K562 (cell line): ENCODE measurements around the gene ABCF3. TPM values are rescaled to one million over a fixed set of nuclear protein-coding genes. Genes with fewer than 3 reads are reported as not detected.

Experiments
- ATAC-seq: fragments of 200-7000 bp; cut with Tn5 transposase; 3 replicates; pipeline ENCODE4 v1.9.1; 2020; ENCODE audit warnings: moderate library complexity
- BruUV-seq: library from RNA; stranded (reverse); fragments of 400-500 nt; replicated peaks from 2 replicates; lab custom pipeline; 2021; lab: Mats Ljungman, UMichigan
- CTCF ChIA-PET: fragments of 300-600 bp; formaldehyde crosslinking; extraction: SDS; loops from one replicate; lab custom pipeline; 2021; ENCODE audit warnings: low intra/inter-chr PET ratio; lab: Yijun Ruan, JAX
- POLR2A ChIA-PET: fragments of 300-600, 350-650 bp; sonication (Branson Sonifier 250); formaldehyde crosslinking; extraction: SDS; loops from one replicate; lab custom pipeline; 2021; ENCODE audit warnings: antibody characterized with exemption, inconsistent platforms; lab: Yijun Ruan, JAX
- DNase-seq, 4 experiments: peaks; one replicate each; pipeline versions ENCODE4 v3.0.0 to v3.0.0-alpha.2; 2011 to 2018; ENCODE audit warnings: low spot score in 3 of 4, mixed read lengths in 3 of 4; ENCODE audit errors: extremely low read depth in 1 of 4
- FAIRE-seq: peaks from 2 replicates; lab custom pipeline; 2011; peaks lifted over from hg19 to GRCh38; lab: Jason Lieb, UNC
- H2AFZ ChIP-seq: 2 replicates; pipeline ENCODE4 v1.6.0; 2011; ENCODE audit warnings: low read depth, low read length, control low read depth, inconsistent platforms
- H3K27ac ChIP-seq: fragments of 200-600 bp; 3 replicates; pipeline ENCODE4 v1.8.0; 2011; ENCODE audit warnings: low read depth, mild to moderate bottlenecking, control low read depth, inconsistent platforms, low read length, moderate library complexity, mixed read lengths; ENCODE audit errors: extremely low read depth
- H3K27me3 ChIP-seq, 2 experiments: fragments of 300-600 bp in 1 of 2; 2 replicates in 1 of 2; 3 replicates in 1 of 2; pipeline versions ENCODE4 v1.6.0 to v1.8.0; 2011; ENCODE audit warnings: inconsistent platforms in 2 of 2, low read length in 2 of 2, mild to moderate bottlenecking in 1 of 2, mixed read lengths in 1 of 2, moderate library complexity in 1 of 2; ENCODE audit not compliant: control insufficient read depth in 2 of 2, insufficient read depth in 2 of 2
- H3K36me3 ChIP-seq: fragments of 300-600 bp; 3 replicates; pipeline ENCODE4 v1.8.0; 2011; ENCODE audit warnings: mild to moderate bottlenecking, low read length, inconsistent platforms; ENCODE audit not compliant: control insufficient read depth, insufficient read depth
- H3K4me1 ChIP-seq, 2 experiments: fragments of 200-600 bp in 1 of 2; replicated peaks in 1 of 2; 2 replicates in 1 of 2; 3 replicates in 1 of 2; pipeline versions ENCODE4 v1.5.1 to v1.8.0; 2011; ENCODE audit warnings: inconsistent platforms in 2 of 2, low read length in 2 of 2, mild to moderate bottlenecking in 1 of 2, mixed read lengths in 1 of 2, moderate library complexity in 1 of 2; ENCODE audit not compliant: control insufficient read depth in 2 of 2, insufficient read depth in 2 of 2
- H3K4me2 ChIP-seq: 2 replicates; pipeline ENCODE4 v1.6.1; 2011; ENCODE audit warnings: low read length, control low read depth, inconsistent platforms, mixed read lengths; ENCODE audit not compliant: insufficient read depth
- H3K4me3 ChIP-seq: fragments of 200-600 bp; sonication (generic), shearing (Covaris generic); 2 replicates; pipeline ENCODE4 v1.5.1; 2016; ENCODE audit warnings: control low read depth, inconsistent platforms
- H3K79me2 ChIP-seq: fragments of 200-600 bp; 3 replicates; pipeline ENCODE4 v1.8.0; 2011; ENCODE audit warnings: low read length, inconsistent platforms; ENCODE audit not compliant: control insufficient read depth, insufficient read depth
- H3K9ac ChIP-seq, 2 experiments: 2 replicates each; pipeline versions ENCODE4 v1.6.0 to v1.6.1; 2011; ENCODE audit warnings: low read depth in 2 of 2, low read length in 2 of 2, control low read depth in 1 of 2, inconsistent platforms in 1 of 2, mild to moderate bottlenecking in 1 of 2, mixed read lengths in 1 of 2; ENCODE audit not compliant: insufficient read depth in 1 of 2
- H3K9me1 ChIP-seq: one replicate; pipeline ENCODE4 v1.6.0; 2011; ENCODE audit warnings: inconsistent platforms, mild to moderate bottlenecking, low read length, moderate library complexity; ENCODE audit not compliant: control insufficient read depth, insufficient read depth
- H3K9me3 ChIP-seq: replicated peaks from 2 replicates; pipeline ENCODE4 v1.5.1; 2011; ENCODE audit warnings: low read depth, low read length, inconsistent platforms; ENCODE audit not compliant: control insufficient read depth, insufficient read depth
- H4K20me1 ChIP-seq: replicated peaks from 2 replicates; pipeline ENCODE4 v1.6.1; 2011; ENCODE audit warnings: low read length, inconsistent platforms, mixed read lengths; ENCODE audit not compliant: control insufficient read depth, insufficient read depth
- ATF7 ChIP-seq: fragments of 450-650 bp; IDR thresholded peaks from 2 replicates; pipeline ENCODE4 v1.7.1; 2014; ENCODE audit warnings: mild to moderate bottlenecking, moderate library complexity
- EWSR1 ChIP-seq: fragments of 450-650 bp; IDR thresholded peaks from 2 replicates; pipeline ENCODE4 v1.6.1; 2018; ENCODE audit warnings: borderline replicate concordance, mild to moderate bottlenecking, low read depth, moderate library complexity; ENCODE audit not compliant: partially characterized antibody
- HDAC6 ChIP-seq: IDR thresholded peaks from 2 replicates; pipeline ENCODE4 v1.6.1; 2012; ENCODE audit warnings: low read depth, mild to moderate bottlenecking, control low read depth, inconsistent platforms, low read length, moderate library complexity
- NFXL1 ChIP-seq: fragments of 450-650 bp; formaldehyde crosslinking; IDR thresholded peaks from 2 replicates; pipeline ENCODE4 v1.4.0; 2021; ENCODE audit warnings: mild to moderate bottlenecking
- NR2C1 ChIP-seq, 2 experiments: fragments of 450-650 bp; IDR thresholded peaks; 2 replicates each; pipeline ENCODE4 v1.6.1; 2017; ENCODE audit warnings: mild to moderate bottlenecking in 2 of 2, antibody characterized with exemption in 1 of 2, inconsistent platforms in 1 of 2, missing compliant biosample characterization in 1 of 2, missing genetic modification characterization in 1 of 2
- NR3C1 ChIP-seq: sonication (generic); formaldehyde crosslinking; IDR thresholded peaks from 2 replicates; pipeline ENCODE4 v1.8.1; 2022; ENCODE audit warnings: missing genetic modification reagents
- PURB ChIP-seq: sonication (generic); formaldehyde crosslinking; IDR thresholded peaks from 2 replicates; pipeline ENCODE4 v1.9.0; 2021; ENCODE audit warnings: low read depth, mild to moderate bottlenecking, missing genetic modification reagents
- RBFOX2 ChIP-seq: fragments of 200-400 bp; formaldehyde crosslinking; IDR thresholded peaks from 2 replicates; pipeline ENCODE4 v1.6.1; 2017; ENCODE audit warnings: low read depth, mild to moderate bottlenecking, low read length, moderate library complexity
- RBM15 ChIP-seq: fragments of 200-400 bp; formaldehyde crosslinking; IDR thresholded peaks from 2 replicates; pipeline ENCODE4 v1.6.1; 2018; ENCODE audit warnings: mild to moderate bottlenecking, low read length, moderate library complexity; ENCODE audit not compliant: insufficient read depth
- SUPT5H ChIP-seq: fragments of 450-650 bp; IDR thresholded peaks from 2 replicates; pipeline ENCODE4 v1.6.1; 2016
- TOE1 ChIP-seq, 2 experiments: fragments of 450-650 bp in 1 of 2; sonication (generic) in 1 of 2; formaldehyde crosslinking in 1 of 2; IDR thresholded peaks; 2 replicates each; pipeline versions ENCODE4 v1.7.1 to v1.8.0; 2016 to 2022; ENCODE audit warnings: borderline replicate concordance in 2 of 2, mild to moderate bottlenecking in 2 of 2, antibody characterized with exemption in 1 of 2, inconsistent platforms in 1 of 2, low read depth in 1 of 2, missing genetic modification reagents in 1 of 2, moderate library complexity in 1 of 2
- ZKSCAN3 ChIP-seq: fragments of 250-450 bp; sonication (Bioruptor Pico); IDR thresholded peaks from 2 replicates; pipeline ENCODE4 v1.4.0; 2020
- ZNF232 ChIP-seq: sonication (generic); formaldehyde crosslinking; IDR thresholded peaks from 2 replicates; pipeline ENCODE4 v1.8.0; 2022; ENCODE audit warnings: mild to moderate bottlenecking, missing genetic modification reagents
- ZSCAN32 ChIP-seq: fragments of 450-650 bp; formaldehyde crosslinking; IDR thresholded peaks from 2 replicates; pipeline ENCODE4 v1.4.0; 2020; ENCODE audit warnings: mild to moderate bottlenecking, moderate library complexity
- WGBS: fragments of 100-300 bp; shearing (Covaris generic); methylation state at CpG from one replicate; pipeline ENCODE4 v1.1.6; 2016; ENCODE audit warnings: low coverage, mixed read lengths; ENCODE audit not compliant: insufficient coverage; ENCODE audit errors: missing lambda C conversion rate; 5-methylcytosine and 5-hydroxymethylcytosine counted together
- in situ Hi-C: fragments of 300-500 bp; cut with MboI; formaldehyde crosslinking; loops from 4 replicates; pipeline ENCODE4 v1.15.0; 2018; ENCODE audit warnings: inconsistent platforms, mixed read lengths
- intact Hi-C: fragments of 100-400 bp; cut with micrococcal nuclease; formaldehyde crosslinking; loops from 2 replicates; pipeline ENCODE4 v1.14.2; 2022
- polyA plus RNA-seq, 8 experiments: library from polyadenylated mRNA; depleted of rRNA in 4 of 8; stranded (reverse) in 5 of 8; unstranded in 3 of 8; fragments of >200 nt; fragmentation: Nextera tagmentation in 2 of 8; fragmentation: Illumina TruSeq in 1 of 8; extraction: Ambion mirVana in 2 of 8; extraction: Trizol in 1 of 8; gene quantifications; 2 replicates each; pipeline versions ENCODE4 v1.2.1 to v1.2.3, GENCODE V29; 2011 to 2014; ENCODE audit warnings: inconsistent platforms in 1 of 8, missing spikeins in 1 of 8
- total RNA-seq, 7 experiments: library from RNA; depleted of rRNA in 6 of 7; stranded (reverse); fragments of >200 nt in 6 of 7; fragmentation: Illumina TruSeq in 2 of 7; extraction: Trizol in 2 of 7; gene quantifications; 2 replicates each; pipeline versions ENCODE4 v1.2.1 to v1.2.3, GENCODE V29; 2011 to 2021; ENCODE audit warnings: low replicate concordance in 1 of 7
- TF ChIP-seq, protein P1 (sequence below): sonication (generic); formaldehyde crosslinking; IDR thresholded peaks from 2 replicates; pipeline ENCODE4 v1.8.0; 2022; ENCODE audit warnings: mild to moderate bottlenecking, missing genetic modification reagents
- TF ChIP-seq, protein P2 (sequence below): IDR thresholded peaks from 2 replicates; pipeline ENCODE4 v1.6.1; 2011; ENCODE audit not compliant: insufficient read length; ENCODE audit errors: extremely low read depth

Gene ABCF3
- total and polyA plus RNA-seq, 9 of the 15 experiments (the other 6 are each of a cell fraction or from before 2014, with no cell fraction given) = 6.7 to 77.9 (median 45.1) TPM

DNA sequence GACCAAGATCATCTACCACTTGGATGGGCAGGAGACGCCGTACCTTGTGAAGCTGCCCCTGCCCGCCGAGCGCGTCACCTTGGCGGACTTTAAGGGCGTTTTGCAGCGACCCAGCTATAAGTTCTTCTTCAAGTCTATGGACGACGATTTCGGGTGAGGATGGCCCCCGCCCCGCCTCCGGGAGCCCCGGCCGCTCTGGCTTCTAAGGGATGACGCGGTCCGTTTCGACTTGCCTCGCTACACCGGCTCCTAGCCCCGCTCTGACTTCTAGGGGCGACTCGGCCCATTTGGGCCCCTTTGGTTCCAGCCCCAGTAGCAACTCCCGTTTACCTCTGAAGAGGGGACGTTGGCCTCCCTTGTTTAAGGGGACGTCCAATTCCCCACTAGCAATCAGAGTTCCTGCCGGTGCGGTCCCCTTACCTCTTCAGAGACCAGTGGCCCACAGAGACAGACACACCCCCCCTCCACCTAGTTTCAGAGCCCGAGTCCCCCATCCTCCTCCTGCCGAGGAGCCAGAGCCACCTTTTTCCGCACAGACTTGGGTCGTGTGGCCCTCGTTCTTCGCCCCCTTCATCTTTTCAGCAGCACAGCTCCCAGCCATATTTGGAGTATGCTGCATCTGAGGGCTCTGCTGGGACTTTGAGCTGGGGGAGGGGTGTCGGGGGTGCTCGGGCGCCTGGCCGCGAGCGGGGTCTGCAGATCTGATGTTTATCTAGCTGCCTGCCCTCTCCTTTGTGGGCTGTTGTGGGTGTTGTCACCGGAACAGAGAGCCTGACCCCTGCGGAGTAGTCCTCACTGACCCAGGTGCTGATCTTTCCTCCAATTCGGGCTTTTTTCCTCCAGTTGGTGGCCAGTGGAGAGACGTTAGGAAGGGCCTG lies 30.1 kb upstream of the ABCF3 start:
- Histone ChIP-seq H3K36me3 (peaks cover 6% of the 10 kb centered on the region; the same call in 1 of the 3 replicates), H3K9ac (peak overlapping the region; percentile 78 to 98), H3K9me3 (no peaks in the 10 kb centered on the region), H3K4me1 (peaks cover 29% of the 10 kb centered on the region in 2 experiments; a peak in 4 of 5 replicates), H3K4me2 (peak overlapping the region; percentile 95), H2AFZ (peak overlapping the region; percentile 91), H3K9me1 (no peaks in the 10 kb centered on the region), H3K27ac (peak overlapping the region; percentile 88), H4K20me1 (no peaks in the 10 kb centered on the region; the same call in 1 of the 2 replicates), H3K4me3 (peak overlapping the region; percentile 71), H3K27me3 (no peaks in the 10 kb centered on the region), H3K79me2 (peaks cover 45% of the 10 kb centered on the region)
- intact Hi-C loops (loop anchor here (2.0 kb wide), 2 partner anchors 19 to 21 kb away; partner anchors contain the start of genes AP2M1 and EIF2B5), in situ Hi-C loops (no loop called here)
- WGBS = under 1% methylated on average over 43 of the region's 47 CpGs
- BruUV-seq = no TSS peak
- CTCF ChIA-PET = no interaction called here
- POLR2A ChIA-PET = interaction anchor here (0.6 to 4.2 kb wide), 13 partner anchors 8 to 1656 kb away, joined by 3 to 27 read pairs (median 3); partner anchors contain the start of gene ABCC5
- DNase-seq (peak; percentile 49 to 56 (median 54)), ATAC-seq (peak; percentile 46), FAIRE-seq (no peak)
- TF ChIP-seq ZKSCAN3 (CRISPR knock-in tag) (no peak), RBFOX2 (peak; percentile 57), ZSCAN32 (CRISPR knock-in tag) (no peak), TOE1 (IDR thresholded peaks at IDR 0.05; ENCODE audit: borderline replicate concordance) (0 out of 2 replicates have a peak, but pooled peaks have one; percentile 27), TOE1 (CRISPR knock-in tag; IDR thresholded peaks at IDR 0.05; ENCODE audit: borderline replicate concordance, low read depth) (no peak), PURB (no peak), NR3C1 (CRISPR knock-in tag) (no peak), RBM15 (no peak), SUPT5H (no peak), ZNF232 (CRISPR knock-in tag) (no peak), EWSR1 (no peak), NR2C1 (IDR thresholded peaks at IDR 0.05) (no peak), NR2C1 (tag; IDR thresholded peaks at IDR 0.05) (no peak), NFXL1 (CRISPR knock-in tag) (no peak), ATF7 (0 out of 2 replicates have a peak, but pooled peaks have one; percentile 11), HDAC6 (no peak)
- TF ChIP-seq, protein P1, sequence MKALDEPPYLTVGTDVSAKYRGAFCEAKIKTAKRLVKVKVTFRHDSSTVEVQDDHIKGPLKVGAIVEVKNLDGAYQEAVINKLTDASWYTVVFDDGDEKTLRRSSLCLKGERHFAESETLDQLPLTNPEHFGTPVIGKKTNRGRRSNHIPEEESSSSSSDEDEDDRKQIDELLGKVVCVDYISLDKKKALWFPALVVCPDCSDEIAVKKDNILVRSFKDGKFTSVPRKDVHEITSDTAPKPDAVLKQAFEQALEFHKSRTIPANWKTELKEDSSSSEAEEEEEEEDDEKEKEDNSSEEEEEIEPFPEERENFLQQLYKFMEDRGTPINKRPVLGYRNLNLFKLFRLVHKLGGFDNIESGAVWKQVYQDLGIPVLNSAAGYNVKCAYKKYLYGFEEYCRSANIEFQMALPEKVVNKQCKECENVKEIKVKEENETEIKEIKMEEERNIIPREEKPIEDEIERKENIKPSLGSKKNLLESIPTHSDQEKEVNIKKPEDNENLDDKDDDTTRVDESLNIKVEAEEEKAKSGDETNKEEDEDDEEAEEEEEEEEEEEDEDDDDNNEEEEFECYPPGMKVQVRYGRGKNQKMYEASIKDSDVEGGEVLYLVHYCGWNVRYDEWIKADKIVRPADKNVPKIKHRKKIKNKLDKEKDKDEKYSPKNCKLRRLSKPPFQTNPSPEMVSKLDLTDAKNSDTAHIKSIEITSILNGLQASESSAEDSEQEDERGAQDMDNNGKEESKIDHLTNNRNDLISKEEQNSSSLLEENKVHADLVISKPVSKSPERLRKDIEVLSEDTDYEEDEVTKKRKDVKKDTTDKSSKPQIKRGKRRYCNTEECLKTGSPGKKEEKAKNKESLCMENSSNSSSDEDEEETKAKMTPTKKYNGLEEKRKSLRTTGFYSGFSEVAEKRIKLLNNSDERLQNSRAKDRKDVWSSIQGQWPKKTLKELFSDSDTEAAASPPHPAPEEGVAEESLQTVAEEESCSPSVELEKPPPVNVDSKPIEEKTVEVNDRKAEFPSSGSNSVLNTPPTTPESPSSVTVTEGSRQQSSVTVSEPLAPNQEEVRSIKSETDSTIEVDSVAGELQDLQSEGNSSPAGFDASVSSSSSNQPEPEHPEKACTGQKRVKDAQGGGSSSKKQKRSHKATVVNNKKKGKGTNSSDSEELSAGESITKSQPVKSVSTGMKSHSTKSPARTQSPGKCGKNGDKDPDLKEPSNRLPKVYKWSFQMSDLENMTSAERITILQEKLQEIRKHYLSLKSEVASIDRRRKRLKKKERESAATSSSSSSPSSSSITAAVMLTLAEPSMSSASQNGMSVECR (CRISPR knock-in tag) = peak; percentile 29; the same call in 1 of the 2 replicates
- TF ChIP-seq, protein P2, sequence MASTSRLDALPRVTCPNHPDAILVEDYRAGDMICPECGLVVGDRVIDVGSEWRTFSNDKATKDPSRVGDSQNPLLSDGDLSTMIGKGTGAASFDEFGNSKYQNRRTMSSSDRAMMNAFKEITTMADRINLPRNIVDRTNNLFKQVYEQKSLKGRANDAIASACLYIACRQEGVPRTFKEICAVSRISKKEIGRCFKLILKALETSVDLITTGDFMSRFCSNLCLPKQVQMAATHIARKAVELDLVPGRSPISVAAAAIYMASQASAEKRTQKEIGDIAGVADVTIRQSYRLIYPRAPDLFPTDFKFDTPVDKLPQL = no peak
